Measurements from ENCODE around the gene PLEKHM3.
A peak's percentile ranks its signal among the peaks of the same experiment; 100 is the strongest.
"Not testable (repeated sequence)": the region's sequence is repeated elsewhere in the genome, so short reads cannot be mapped to it uniquely, and the experiment has no call there.

The PLEKHM3 gene

GRCh38 chr2:207950063-207950760 lies 75.1 kb downstream of the PLEKHM3 start:
- ChIA-PET POLR2A (no interaction called here), CTCF (interaction anchor here (1.0 kb wide), 1 partner anchor 205 kb away, joined by 3 read pairs; no protein-coding TSS in a partner anchor)
- no peak for TF ChIP-seq ZNF140 (tag by site-specific recombination; IDR thresholded peaks at IDR 0.05)
- TF ChIP-seq ZNF335 (tag by site-specific recombination; conservative IDR thresholded peaks at IDR 0.05) = no peak
- TF ChIP-seq ZNF660 (tag by site-specific recombination; IDR thresholded peaks at IDR 0.05) = no peak
- TF ChIP-seq REST (tag by site-specific recombination; IDR thresholded peaks at IDR 0.05) = peak; percentile 44; the same call in 1 of the 2 replicates
- no peaks in the 10 kb centered on the region for H3K9me3 ChIP-seq (ENCODE audit: control insufficient read depth, insufficient read depth, low read depth, low read length)
- peaks cover 3% of the 10 kb centered on the region for H3K4me1 ChIP-seq (ENCODE audit: control insufficient read depth, insufficient read depth, low read length)
- peaks cover 0 to 3% of the 10 kb centered on the region in 2 experiments; a peak in 1 of 3 replicates for H3K36me3 ChIP-seq (ENCODE audit: control insufficient read depth in 2 of 2, insufficient read depth in 1 of 2, low read length in 2 of 2)
- no peak overlapping the region for H3K4me3 ChIP-seq (ENCODE audit: low read depth, low read length)
- no peak overlapping the region for H3K27ac ChIP-seq (ENCODE audit: extremely low read depth, low read depth, low read length)

GRCh38 chr2:207949245-207949644 lies 76.1 kb downstream of the PLEKHM3 start:
- H3K4me1 ChIP-seq (ENCODE audit: control insufficient read depth, insufficient read depth, low read length); H3K9me3 ChIP-seq (ENCODE audit: control insufficient read depth, insufficient read depth, low read depth, low read length); POLR2A ChIA-PET; H3K4me3 ChIP-seq (ENCODE audit: low read depth, low read length); H3K27ac ChIP-seq (ENCODE audit: extremely low read depth, low read depth, low read length); H3K36me3 ChIP-seq (ENCODE audit: control insufficient read depth in 2 of 2, insufficient read depth in 1 of 2, low read length in 2 of 2): not testable (repeated sequence)
- CTCF ChIA-PET = interaction anchor here (0.6 to 0.7 kb wide), 2 partner anchors 10 to 26 kb away, joined by 3 read pairs; no protein-coding TSS in a partner anchor

- CTCF ChIA-PET = no interaction called here
- H3K27ac ChIP-seq (ENCODE audit: extremely low read depth, low read depth, low read length) = no peak overlapping the region
- no peak overlapping the region for H3K4me3 ChIP-seq (ENCODE audit: low read depth, low read length)
- H3K36me3 ChIP-seq (ENCODE audit: control insufficient read depth in 2 of 2, insufficient read depth in 1 of 2, low read length in 2 of 2) = peaks cover 0 to 7% of the 10 kb centered on the region in 2 experiments; a peak in 1 of 3 replicates
- H3K4me1 ChIP-seq (ENCODE audit: control insufficient read depth, insufficient read depth, low read length) = no peaks in the 10 kb centered on the region; the same call in 1 of the 2 replicates
- TF ChIP-seq ZBTB20 (tag by site-specific recombination; IDR thresholded peaks at IDR 0.05) (no peak), ZNF292 (tag by site-specific recombination; IDR thresholded peaks at IDR 0.05; ENCODE audit: borderline replicate concordance, low read depth) (no peak), ZNF223 (tag by site-specific recombination; IDR thresholded peaks at IDR 0.05) (no peak), KLF9 (tag by site-specific recombination; IDR thresholded peaks at IDR 0.05; ENCODE audit: low read depth) (no peak), ZNF202 (tag by site-specific recombination; IDR thresholded peaks at IDR 0.05; ENCODE audit: borderline replicate concordance) (no peak), EGR2 (tag by site-specific recombination; IDR thresholded peaks at IDR 0.05; ENCODE audit: low read depth) (no peak), ZNF548 (tag by site-specific recombination; IDR thresholded peaks at IDR 0.05) (no peak), ZNF214 (tag by site-specific recombination; IDR thresholded peaks at IDR 0.05; ENCODE audit: borderline replicate concordance) (no peak), PRDM10 (tag by site-specific recombination; IDR thresholded peaks at IDR 0.05) (no peak), ZBTB10 (tag by site-specific recombination; IDR thresholded peaks at IDR 0.05) (no peak)
- H3K9me3 ChIP-seq (ENCODE audit: control insufficient read depth, insufficient read depth, low read depth, low read length) = no peaks in the 10 kb centered on the region
- POLR2A ChIA-PET = no interaction called here
These were observed 80.2 kb downstream of the PLEKHM3 start for GRCh38 chr2:207944979-207945600.
